Measurements from ENCODE around the gene TMEM74B.
A peak's percentile ranks its signal among the peaks of the same experiment; 100 is the strongest.
"Not testable (repeated sequence)": the region's sequence is repeated elsewhere in the genome, so short reads cannot be mapped to it uniquely, and the experiment has no call there.

The TMEM74B gene

DNA sequence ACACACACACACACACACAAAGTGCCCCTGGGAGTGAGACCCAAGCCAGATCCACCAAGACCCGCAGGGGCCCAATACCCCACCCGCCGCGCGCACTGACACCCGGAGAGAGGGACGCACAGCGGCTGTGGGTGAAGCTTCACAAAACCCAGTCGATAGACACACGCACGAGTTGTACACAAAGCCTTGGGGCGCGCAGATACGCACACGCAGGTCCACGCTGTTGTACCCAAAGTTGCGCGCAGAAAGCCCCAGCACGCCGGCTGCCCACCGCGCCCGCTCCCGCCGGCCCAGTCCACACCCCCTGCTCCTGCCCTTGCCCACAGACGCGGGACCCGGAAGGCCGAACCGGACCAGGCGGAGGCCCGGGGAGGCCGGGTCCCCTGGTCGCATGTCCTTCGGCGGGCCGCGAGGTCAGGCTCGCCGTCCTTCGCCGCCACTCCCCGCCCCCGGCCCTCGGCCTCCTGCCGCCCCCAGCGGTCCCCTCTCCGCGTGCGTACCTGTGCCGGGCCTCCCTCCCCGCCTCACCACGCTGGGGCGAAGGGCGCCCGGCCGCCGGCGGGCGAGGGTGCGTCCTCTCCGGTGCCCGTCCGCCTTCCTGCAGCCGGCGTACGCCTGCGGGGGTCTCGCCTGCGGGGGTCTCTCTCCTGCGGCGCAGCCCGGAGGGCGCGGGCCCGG lies at the start of gene TMEM74B:
Gene TMEM74B, minus strand, starts transcription at position 344 of the 678 bp plus-strand sequence. CDS start 1,180 bp downstream, outside the sequence.
- no peak for DNase-seq

DNA sequence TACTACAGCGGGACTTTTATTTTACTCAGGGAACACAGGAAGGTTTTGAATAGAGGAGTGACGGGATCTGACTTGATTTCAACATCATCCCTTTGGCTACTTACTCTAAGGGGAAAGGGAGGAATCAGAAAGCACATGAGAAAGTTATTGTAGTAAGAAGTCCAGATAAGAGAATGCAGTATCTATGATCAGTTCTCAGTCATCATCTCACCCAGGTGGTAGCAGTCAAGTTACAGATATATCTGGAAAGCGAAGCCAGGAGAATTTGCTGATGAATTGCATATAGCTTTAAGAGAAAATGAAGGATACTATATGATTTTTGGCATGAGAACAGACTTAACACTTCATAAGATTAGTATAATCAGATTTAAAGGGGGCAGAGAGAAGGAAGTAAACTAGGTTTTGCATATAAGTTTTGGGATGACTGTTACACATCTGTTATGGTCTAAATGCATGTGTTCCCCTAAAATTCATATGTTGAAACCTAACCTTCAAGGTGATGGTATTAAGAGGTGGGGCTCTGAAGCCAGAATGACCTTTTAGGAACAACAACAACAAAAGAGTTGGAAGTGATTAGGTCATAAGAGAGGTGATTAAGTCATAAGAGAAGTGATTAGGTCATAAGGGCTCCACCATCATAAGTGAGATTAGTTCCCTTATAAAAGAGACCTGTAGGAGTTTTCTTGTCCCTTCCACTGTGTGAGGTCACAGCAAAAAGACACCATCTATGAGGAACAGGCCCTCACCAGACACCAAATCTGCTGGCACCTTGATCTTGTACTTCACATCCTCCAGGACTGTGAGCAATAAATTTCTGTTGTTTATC lies 47.7 kb upstream of the TMEM74B start:
- no peak for DNase-seq

GRCh38 chr20:1229541-1229940 lies 44.8 kb upstream of the TMEM74B start:
- DNase-seq, result no peak

GRCh38 chr20:1225783-1226654 lies 41.2 kb upstream of the TMEM74B start, which contains the start of gene RAD21L1:
TSS of gene RAD21L1 (plus strand) at chr20:1226044. CDS start at chr20:1228454, 2,410 bp downstream.
- no peak for DNase-seq

DNA sequence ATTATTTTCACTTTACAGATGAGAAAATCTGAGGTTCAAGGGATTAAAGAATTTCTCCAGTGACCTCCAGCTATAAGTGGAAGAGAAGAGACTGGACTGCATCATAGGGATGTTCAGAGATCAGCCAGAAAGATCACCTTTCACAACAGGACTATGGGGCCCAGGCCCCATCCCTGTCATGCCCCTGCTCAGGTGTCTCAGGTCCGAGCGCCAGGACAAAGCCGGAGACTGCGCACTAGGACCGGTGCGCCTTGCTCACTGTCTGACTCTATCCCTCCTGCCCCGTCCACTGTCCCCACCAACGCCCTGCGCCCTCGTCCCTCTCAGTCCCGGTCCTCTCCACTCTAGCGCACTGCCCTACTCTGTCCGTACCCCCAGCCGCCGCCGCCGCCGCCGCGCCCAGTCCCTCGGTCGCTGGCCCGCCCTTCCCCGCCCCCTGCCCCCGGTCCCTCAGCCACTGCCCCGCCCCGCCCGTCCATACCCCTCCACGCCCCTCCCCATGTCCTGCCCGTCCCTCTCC lies 40.5 kb upstream of the TMEM74B start:
- no peak for DNase-seq

- DNase-seq, result no peak
Observed at GRCh38 chr20:1224205-1224890, 39.6 kb upstream of the TMEM74B start.

GRCh38 chr20:1222750-1223149 lies 38.0 kb upstream of the TMEM74B start:
- not testable (repeated sequence) for DNase-seq

DNA sequence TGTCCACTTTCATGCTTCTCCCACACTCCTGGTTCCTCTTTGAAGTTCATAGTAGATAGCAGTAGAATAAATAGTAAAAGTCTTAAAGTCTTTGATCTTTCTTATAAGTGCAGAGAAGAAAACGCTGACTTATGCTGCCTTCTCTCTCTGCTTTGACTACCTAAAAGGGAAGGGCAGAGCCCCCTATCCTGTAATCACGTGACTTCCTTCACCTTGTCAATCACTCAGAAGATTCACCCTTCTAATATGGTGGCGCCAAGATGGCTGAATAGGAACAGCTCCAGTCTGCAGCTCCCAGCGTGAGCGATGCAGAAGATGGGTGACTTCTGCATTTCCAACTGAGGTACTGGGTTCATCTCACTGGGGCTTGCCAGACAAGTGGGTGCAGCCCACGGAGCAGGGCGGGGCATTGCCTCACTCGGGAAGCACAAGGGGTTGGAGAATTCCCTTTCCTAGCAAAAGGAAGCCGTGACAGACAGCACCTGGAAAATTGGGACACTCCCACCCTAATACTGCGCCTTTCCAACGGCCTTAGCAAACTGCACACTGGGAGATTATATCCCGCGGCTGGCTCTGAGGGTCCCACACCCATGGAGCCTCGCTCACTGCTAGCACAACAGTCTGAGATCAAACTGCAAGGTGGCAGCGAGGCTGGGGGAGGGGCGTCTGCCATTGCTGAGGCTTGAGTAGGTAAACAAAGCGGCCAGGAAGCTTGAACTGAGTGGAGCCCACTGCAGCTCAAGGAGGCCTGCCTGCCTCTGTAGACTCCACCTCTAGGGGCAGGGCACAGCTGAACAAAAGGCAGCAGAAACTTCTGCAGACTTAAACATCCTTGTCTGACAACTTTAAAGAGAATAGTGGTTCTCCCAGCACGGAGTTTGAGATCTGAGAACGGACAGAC lies 32.0 kb upstream of the TMEM74B start:
- DNase-seq, result not testable (repeated sequence)

DNA sequence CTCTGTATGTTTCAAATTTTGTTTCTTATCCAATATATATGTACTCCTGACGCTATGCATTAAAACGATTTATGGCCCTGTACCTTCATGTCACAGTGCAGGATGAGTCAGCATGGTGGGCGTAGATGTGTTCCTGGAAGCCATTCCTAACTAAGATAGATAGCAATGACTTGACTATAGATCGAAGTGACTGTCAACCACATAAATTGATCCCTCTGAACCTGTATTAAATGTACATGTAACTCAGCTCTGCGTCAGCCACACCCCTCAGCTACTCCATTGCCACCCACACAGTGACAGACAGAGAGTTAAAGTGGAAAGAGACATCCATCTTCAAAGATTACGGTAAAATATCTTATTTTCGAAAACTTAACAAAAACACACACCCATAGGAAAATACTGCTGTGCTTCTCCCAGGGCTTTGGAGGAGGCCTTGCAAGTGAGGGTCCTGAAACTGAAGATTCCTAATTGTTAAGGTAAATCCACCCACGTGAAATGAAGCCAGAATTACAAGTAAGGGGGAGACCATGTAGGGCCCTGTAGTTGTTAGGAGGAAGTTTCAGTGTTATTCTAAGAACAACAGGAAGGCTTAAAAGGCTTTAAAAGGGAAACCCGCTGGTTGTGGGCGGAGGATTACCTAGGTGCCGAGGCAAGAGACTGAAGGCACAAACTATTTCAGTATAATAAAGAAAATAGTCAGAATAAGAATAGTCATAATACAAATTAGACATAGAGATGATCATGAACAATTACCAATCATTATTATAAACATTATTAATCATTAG lies 30.8 kb upstream of the TMEM74B start:
- DNase-seq, result no peak

- no peak for DNase-seq
Observed at GRCh38 chr20:1214838-1215261, 30.1 kb upstream of the TMEM74B start.

DNA sequence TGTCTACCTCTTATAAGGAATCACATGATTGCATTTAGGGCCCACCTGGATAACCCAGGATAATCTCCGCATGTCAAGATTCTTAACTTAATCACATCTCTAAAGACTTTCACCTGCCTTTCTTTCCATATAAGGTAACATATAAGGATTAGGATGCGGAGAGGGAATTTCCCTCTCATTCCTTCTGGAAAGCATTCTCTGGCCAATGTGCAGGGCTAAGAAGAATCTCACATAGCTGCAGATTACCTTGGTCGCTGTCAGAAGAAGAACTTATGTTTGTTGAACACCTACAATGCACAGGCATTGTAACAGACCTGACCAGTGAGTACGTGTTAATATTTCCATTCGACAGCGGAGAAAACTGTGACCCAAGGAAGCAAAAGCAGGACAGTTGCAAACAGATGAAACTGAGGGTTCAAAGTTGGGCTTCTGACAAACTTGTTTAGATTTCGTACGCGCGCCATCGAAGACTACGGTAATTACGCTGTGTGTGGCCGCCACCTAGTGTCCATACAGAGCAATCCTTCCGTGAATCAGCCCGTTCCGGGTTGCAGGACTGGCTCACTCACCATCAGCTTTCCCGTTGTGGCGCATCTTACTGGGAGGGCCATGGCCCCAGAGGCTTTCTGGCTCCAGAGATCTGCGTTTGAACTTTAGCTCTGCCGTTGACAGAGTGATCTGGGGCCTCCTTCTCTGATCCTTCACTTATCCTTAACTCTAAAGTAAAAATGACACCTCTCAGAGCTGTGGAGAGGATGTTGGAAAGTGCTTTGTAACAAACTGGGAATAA lies 28.0 kb upstream of the TMEM74B start:
- no peak for DNase-seq

GRCh38 chr20:1212023-1212422 lies 27.2 kb upstream of the TMEM74B start:
- DNase-seq, result no peak

DNA sequence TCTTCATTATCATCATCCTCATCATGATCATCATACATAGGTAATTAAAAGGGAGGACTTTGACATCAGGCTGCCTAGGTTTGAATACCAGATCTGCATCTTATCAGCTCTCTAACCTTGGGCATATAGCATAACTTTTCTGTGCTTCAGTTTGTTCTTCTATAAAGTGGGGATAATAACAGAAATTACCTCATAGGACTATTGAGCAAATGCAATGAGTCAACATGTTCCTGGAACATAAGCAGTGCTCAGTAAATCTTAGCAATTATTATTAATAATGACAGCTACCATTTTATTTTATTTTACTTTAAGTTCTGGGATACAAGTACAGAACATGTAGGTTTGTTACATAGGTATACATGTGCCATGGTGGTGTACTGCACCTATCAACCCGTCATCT lies 25.7 kb upstream of the TMEM74B start:
- no peak for DNase-seq

DNA sequence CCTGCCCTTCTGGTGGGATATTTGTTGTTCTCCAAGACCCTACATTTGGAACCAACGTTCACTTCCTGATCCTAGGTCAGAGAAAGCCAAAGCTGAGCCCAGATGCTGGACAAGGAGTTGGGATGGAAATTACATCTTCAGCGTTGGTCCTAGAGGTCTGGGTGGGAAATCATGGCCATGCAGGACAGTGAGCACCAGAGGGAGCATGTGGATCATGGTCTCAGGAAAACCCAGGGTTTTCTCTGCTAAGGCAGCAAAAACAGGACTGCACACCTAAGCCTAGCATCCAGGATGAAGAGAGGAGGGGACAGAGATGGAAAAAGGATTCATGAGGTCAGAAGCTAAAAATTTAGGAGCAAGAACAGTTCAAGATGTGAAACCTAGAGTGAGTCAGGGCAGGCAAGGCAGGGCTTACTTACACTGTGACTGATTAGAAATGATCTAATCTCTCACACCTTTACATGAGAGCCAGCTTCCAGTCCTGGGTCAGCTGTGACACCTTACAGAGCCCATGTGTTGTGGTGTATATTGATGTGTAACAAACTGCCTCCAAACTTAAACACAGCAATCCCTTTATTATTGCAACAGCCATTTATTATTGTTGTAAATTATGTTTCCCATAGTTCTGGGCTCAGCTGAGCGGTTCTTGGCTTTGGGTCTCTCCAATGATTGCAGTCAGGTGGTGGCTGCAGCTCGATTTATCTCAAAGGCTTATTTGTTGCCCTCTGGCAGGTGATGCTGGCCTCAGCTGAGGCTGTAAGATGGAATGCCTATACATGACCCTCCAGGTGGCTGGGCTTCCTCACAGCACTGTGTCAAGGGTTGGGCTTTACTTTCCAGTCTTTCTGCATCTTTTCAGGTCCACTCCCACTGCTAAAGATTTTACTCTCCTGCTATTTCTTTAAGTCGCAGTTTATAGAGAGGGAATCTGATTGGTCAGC lies 24.9 kb upstream of the TMEM74B start:
- DNase-seq, result peak; percentile 45

GRCh38 chr20:1207293-1207878 lies 22.6 kb upstream of the TMEM74B start:
- no peak for DNase-seq

- no peak for DNase-seq
Observed at GRCh38 chr20:1206366-1207148, 21.8 kb upstream of the TMEM74B start.

DNA sequence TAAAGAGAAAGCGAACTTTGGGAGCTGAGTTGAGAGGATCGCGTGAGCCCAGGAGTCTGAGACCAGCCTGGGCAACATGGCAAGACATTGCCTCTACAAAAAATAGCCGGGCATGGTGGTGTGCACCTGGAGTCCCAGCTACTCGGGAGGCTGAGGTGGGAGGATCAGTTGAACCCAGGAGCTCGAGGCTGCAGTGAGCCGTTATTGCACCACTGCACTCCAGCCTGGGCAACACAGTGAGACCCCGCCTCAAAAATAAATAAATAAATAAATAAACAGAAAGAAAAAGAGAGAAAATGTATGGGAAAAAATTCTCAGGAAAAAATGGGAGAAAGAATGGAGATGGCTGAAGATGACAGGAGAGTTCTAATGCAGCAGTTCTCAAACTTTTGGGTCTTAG lies 21.0 kb upstream of the TMEM74B start:
- no peak for DNase-seq

Data from NK-92 treated with Interleukin-12 subunit alpha and Interleukin-12 subunit beta, amount 100 ng/mL, for 24 hours (cell line).